Panc1 (cell line): ENCODE measurements around the gene SPOCK1. TPM values are rescaled to one million over a fixed set of nuclear protein-coding genes. Genes with fewer than 3 reads are reported as not detected.

Experiments used
- ATAC-seq: fragments of 200-7000 bp; cut with Tn5 transposase; 2 replicates; pipeline ENCODE4 v1.9.1; 2020; ENCODE audit warnings: mild to moderate bottlenecking, moderate library complexity
- BruUV-seq: library from RNA; stranded (reverse); fragments of 400-500 nt; replicated peaks from 2 replicates; lab custom pipeline; 2021; lab: Mats Ljungman, UMichigan
- CTCF ChIA-PET: fragments of 300-600 bp; sonication (Branson Sonifier 250); formaldehyde crosslinking; loops from one replicate; lab custom pipeline; 2022; ENCODE audit warnings: antibody characterized with exemption; lab: Charles Lee
- POLR2A ChIA-PET: fragments of 300-600 bp; sonication (Branson Sonifier 250); formaldehyde crosslinking; loops from one replicate; lab custom pipeline; 2022; ENCODE audit warnings: antibody characterized with exemption; lab: Charles Lee
- DNase-seq: peaks from one replicate; pipeline ENCODE4 v3.0.0-alpha.2; 2010; ENCODE audit warnings: low read depth, low spot score
- H3K27ac ChIP-seq: 2 replicates; pipeline ENCODE4 v1.5.1; 2011; ENCODE audit warnings: mild to moderate bottlenecking, low read length, inconsistent platforms
- H3K27me3 ChIP-seq: fragments of 200-500 bp; sonication (Bioruptor generic); 2 replicates; pipeline ENCODE4 v1.6.0; 2014; ENCODE audit warnings: low read length, inconsistent platforms; ENCODE audit not compliant: control insufficient read depth, insufficient read depth
- H3K36me3 ChIP-seq: fragments of 200-500 bp; sonication (Bioruptor generic); 2 replicates; pipeline ENCODE4 v1.5.1; 2014; ENCODE audit warnings: inconsistent platforms, mild to moderate bottlenecking, low read length, moderate library complexity; ENCODE audit not compliant: control insufficient read depth, insufficient read depth
- H3K4me1 ChIP-seq: 2 replicates; pipeline ENCODE4 v1.5.1; 2011; ENCODE audit warnings: inconsistent platforms, mild to moderate bottlenecking, low read length, moderate library complexity; ENCODE audit not compliant: control insufficient read depth, insufficient read depth
- H3K4me3 ChIP-seq, 2 experiments: 2 replicates each; pipeline ENCODE4 v1.5.1; 2011 to 2012; ENCODE audit warnings: low read depth in 2 of 2, low read length in 2 of 2, mild to moderate bottlenecking in 2 of 2, inconsistent platforms in 1 of 2, moderate library complexity in 1 of 2
- H3K9me3 ChIP-seq: fragments of 200-500 bp; sonication (Bioruptor generic); 2 replicates; pipeline ENCODE4 v1.5.1; 2014; ENCODE audit warnings: low read depth, mild to moderate bottlenecking, inconsistent platforms, low read length, moderate library complexity; ENCODE audit not compliant: control insufficient read depth, insufficient read depth
- CTCF ChIP-seq: fragments of 450-650 bp; IDR thresholded peaks from 2 replicates; pipeline ENCODE4 v1.5.1; 2017; ENCODE audit warnings: mild to moderate bottlenecking
- POLR2AphosphoS5 ChIP-seq: IDR thresholded peaks from 2 replicates; pipeline ENCODE4 v1.6.1; 2012; ENCODE audit warnings: mild to moderate bottlenecking, low read depth, low read length, moderate library complexity
- REST ChIP-seq, 2 experiments: IDR thresholded peaks; 2 replicates each; pipeline ENCODE4 v1.6.1; 2011 to 2012; ENCODE audit warnings: low read depth in 2 of 2, control low read depth in 1 of 2, low read length in 1 of 2, mild to moderate bottlenecking in 1 of 2, moderate library complexity in 1 of 2; ENCODE audit not compliant: insufficient read depth in 1 of 2
- SIN3A ChIP-seq: IDR thresholded peaks from 2 replicates; pipeline ENCODE4 v1.6.1; 2012; ENCODE audit warnings: low read depth, mild to moderate bottlenecking, low read length, moderate library complexity, borderline replicate concordance; ENCODE audit not compliant: insufficient read depth
- TCF7L2 ChIP-seq: IDR thresholded peaks from 2 replicates; pipeline ENCODE4 v1.6.1; 2011; ENCODE audit warnings: mild to moderate bottlenecking, low read depth, low read length, inconsistent platforms
- in situ Hi-C: cut with HindIII; loops from 2 replicates; pipeline ENCODE4 v1.10.0; 2016; ENCODE audit warnings: low sequenced_read_pairs, low pct_unique_long_range_greater_than_20kb
- intact Hi-C: fragments of 100-400 bp; cut with micrococcal nuclease; formaldehyde crosslinking; loops from one replicate; pipeline ENCODE4 v1.10.0; 2022; ENCODE audit not compliant: unreplicated experiment
- total RNA-seq: library from RNA; stranded (reverse); gene quantifications from one replicate; pipeline ENCODE4 v1.2.1, GENCODE V29; 2021; ENCODE audit not compliant: unreplicated experiment

The SPOCK1 gene
- total RNA-seq, 1 experiment from 2014 or later = 15.6 TPM

DNA sequence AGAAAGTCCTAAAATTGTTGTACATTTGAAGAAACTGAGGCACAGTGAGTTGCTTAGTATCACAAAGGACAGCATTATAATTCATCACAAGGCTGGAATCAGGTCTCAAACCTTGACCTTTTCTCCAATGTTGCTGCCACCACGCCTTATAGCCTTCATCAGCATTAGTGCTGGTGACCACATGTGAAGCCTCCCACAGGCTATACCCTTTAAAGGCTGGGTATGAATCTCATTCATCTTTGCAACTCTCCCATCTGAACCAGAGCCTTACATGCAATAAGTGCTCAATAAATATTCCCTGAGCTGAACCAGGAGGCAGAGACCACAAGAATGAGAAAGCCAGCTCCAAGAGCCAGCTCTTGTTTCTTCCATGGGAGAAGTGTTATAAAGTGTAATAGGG, 104.7 kb downstream of the SPOCK1 start:
- ChIA-PET POLR2A (no interaction called here), CTCF (no interaction called here)
- Histone ChIP-seq H3K9me3 (no peaks in the 10 kb centered on the region), H3K4me1 (no peaks in the 10 kb centered on the region), H3K27me3 (no peaks in the 10 kb centered on the region; the same call in 1 of the 2 replicates), H3K4me3 (no peak overlapping the region), H3K36me3 (no peaks in the 10 kb centered on the region), H3K27ac (no peak overlapping the region)
- no TSS peak for BruUV-seq
- no peak for ATAC-seq
- no peak for DNase-seq
- TF ChIP-seq SIN3A = no peak
- TF ChIP-seq REST (IDR thresholded peaks at IDR 0.05; ENCODE audit: insufficient read depth in 1 of 2, low read depth in 2 of 2, low read length in 1 of 2) = no peak
- TF ChIP-seq POLR2AphosphoS5 = no peak
- no peak for TF ChIP-seq CTCF
- intact Hi-C loops (no loop called here), in situ Hi-C loops (no loop called here)

- intact Hi-C loops (no loop called here), in situ Hi-C loops (no loop called here)
- Histone ChIP-seq H3K4me3 (no peak overlapping the region), H3K36me3 (no peaks in the 10 kb centered on the region), H3K27ac (no peak overlapping the region), H3K4me1 (no peaks in the 10 kb centered on the region), H3K9me3 (no peaks in the 10 kb centered on the region), H3K27me3 (no peaks in the 10 kb centered on the region; the same call in 1 of the 2 replicates)
- BruUV-seq = no TSS peak
- no peak for ATAC-seq
- TF ChIP-seq SIN3A = no peak
- POLR2A ChIA-PET = no interaction called here
- no peak for DNase-seq
- CTCF ChIA-PET = no interaction called here
These were observed 105.7 kb downstream of the SPOCK1 start for GRCh38 chr5:137393196-137393993.

DNA sequence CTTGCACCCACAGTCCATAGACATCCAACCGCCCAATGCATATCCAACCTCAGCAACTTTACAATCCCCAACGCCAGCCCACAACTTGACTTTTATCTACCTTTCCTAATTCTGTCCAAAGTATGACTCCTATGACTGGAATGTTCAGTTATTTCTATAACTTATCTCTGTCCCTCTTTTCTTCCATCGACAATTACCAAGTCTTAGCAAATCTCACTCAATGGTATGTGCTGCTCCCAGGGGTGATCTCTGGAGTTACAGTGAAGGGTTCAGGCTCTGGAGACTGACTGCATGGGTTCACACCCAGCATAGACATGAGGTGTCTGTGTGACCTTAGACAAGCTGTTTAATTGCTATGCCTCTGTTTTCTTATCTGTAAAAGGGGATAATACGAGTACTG, 106.9 kb downstream of the SPOCK1 start:
- ChIA-PET CTCF (no interaction called here), POLR2A (no interaction called here)
- Histone ChIP-seq H3K27ac (no peak overlapping the region), H3K36me3 (no peaks in the 10 kb centered on the region), H3K4me3 (no peak overlapping the region), H3K9me3 (no peaks in the 10 kb centered on the region), H3K4me1 (no peaks in the 10 kb centered on the region), H3K27me3 (no peaks in the 10 kb centered on the region; the same call in 1 of the 2 replicates)
- ATAC-seq (no peak), DNase-seq (no peak)
- in situ Hi-C loops = no loop called here
- no TSS peak for BruUV-seq
- TF ChIP-seq CTCF (no peak), TCF7L2 (no peak), POLR2AphosphoS5 (no peak), SIN3A (no peak), REST (IDR thresholded peaks at IDR 0.05; ENCODE audit: insufficient read depth in 1 of 2, low read depth in 2 of 2, low read length in 1 of 2) (no peak)
- intact Hi-C loops = no loop called here
